K562 (cell line): ENCODE measurements around the gene SNX20.

ENCODE experiments used
- BRF1 ChIP-seq: IDR thresholded peaks from 3 replicates; pipeline ENCODE4 v1.6.1; 2011; ENCODE audit warnings: borderline replicate concordance, mild to moderate bottlenecking; ENCODE audit not compliant: insufficient read length; ENCODE audit errors: extremely low read depth
- CBFB ChIP-seq: sonication (generic); formaldehyde crosslinking; IDR thresholded peaks from 2 replicates; pipeline ENCODE4 v1.4.0; 2020; ENCODE audit warnings: mild to moderate bottlenecking, missing genetic modification reagents
- GTF2A2 ChIP-seq: IDR thresholded peaks from 2 replicates; pipeline ENCODE4 v1.6.1; 2016; ENCODE audit warnings: mild to moderate bottlenecking, missing genetic modification characterization, missing compliant biosample characterization
- HLTF ChIP-seq: fragments of 450-650 bp; IDR thresholded peaks from 2 replicates; pipeline ENCODE4 v1.6.1; 2016
- JUND ChIP-seq, 2 experiments: IDR thresholded peaks; 2 replicates in 1 of 2; 3 replicates in 1 of 2; pipeline ENCODE4 v1.6.1; 2011; ENCODE audit warnings: borderline replicate concordance in 2 of 2, low read depth in 2 of 2, low read length in 2 of 2, improper control_type of control experiment in 1 of 2, missing biosample characterization in 1 of 2, missing genetic modification characterization in 1 of 2, missing genetic modification reagents in 1 of 2
- POLR2A ChIP-seq: fragments of 450-650 bp; conservative IDR thresholded peaks from 2 replicates; pipeline ENCODE4 v1.6.1; 2016
- POU5F1 ChIP-seq: fragments of 150-350 bp; IDR thresholded peaks from 2 replicates; pipeline ENCODE4 v1.6.1; 2014; ENCODE audit warnings: borderline replicate concordance, low read length, low read depth, mild to moderate bottlenecking; ENCODE audit not compliant: partially characterized antibody
- RNF219 ChIP-seq: fragments of 250-450 bp; sonication (Bioruptor Pico); IDR thresholded peaks from 2 replicates; pipeline ENCODE4 v1.5.0; 2022; ENCODE audit warnings: mild to moderate bottlenecking
- ZNF175 ChIP-seq: fragments of 200-800 bp; sonication (Bioruptor generic); IDR thresholded peaks from 2 replicates; pipeline ENCODE4 v1.6.1; 2016; ENCODE audit warnings: low read depth, mild to moderate bottlenecking, missing genetic modification characterization, missing compliant biosample characterization
- ZNF324 ChIP-seq: fragments of 250-450 bp; sonication (Bioruptor Pico); IDR thresholded peaks from 2 replicates; pipeline ENCODE4 v1.4.0; 2020; ENCODE audit warnings: mild to moderate bottlenecking
- ZNF408 ChIP-seq: fragments of 250-450 bp; sonication (Bioruptor Pico); IDR thresholded peaks from 2 replicates; pipeline ENCODE4 v1.4.0; 2020; ENCODE audit warnings: low read depth, mild to moderate bottlenecking, moderate library complexity
- TF ChIP-seq, protein P1 (sequence below): fragments of 450-650 bp; IDR thresholded peaks from 2 replicates; pipeline ENCODE4 v1.7.0; 2016; ENCODE audit warnings: borderline replicate concordance
- TF ChIP-seq, protein P2 (sequence below), 3 experiments: IDR thresholded peaks in 2 of 3; conservative IDR thresholded peaks in 1 of 3; 2 replicates each; pipeline ENCODE4 v1.5.1; 2011 to 2012; ENCODE audit warnings: low read length in 3 of 3, mild to moderate bottlenecking in 3 of 3, control low read depth in 2 of 3, improper control_type of control experiment in 1 of 3, inconsistent platforms in 1 of 3, low read depth in 1 of 3, mixed read lengths in 1 of 3, moderate library complexity in 1 of 3; ENCODE audit not compliant: insufficient read depth in 2 of 3

GRCh38 chr16:50635505-50636392, 45.4 kb downstream of the SNX20 start:
- TF ChIP-seq POU5F1 = no peak
- no peak for TF ChIP-seq BRF1
- TF ChIP-seq RNF219 (CRISPR knock-in tag) = no peak
- TF ChIP-seq GTF2A2 (tag) = no peak
- TF ChIP-seq, protein P1, sequence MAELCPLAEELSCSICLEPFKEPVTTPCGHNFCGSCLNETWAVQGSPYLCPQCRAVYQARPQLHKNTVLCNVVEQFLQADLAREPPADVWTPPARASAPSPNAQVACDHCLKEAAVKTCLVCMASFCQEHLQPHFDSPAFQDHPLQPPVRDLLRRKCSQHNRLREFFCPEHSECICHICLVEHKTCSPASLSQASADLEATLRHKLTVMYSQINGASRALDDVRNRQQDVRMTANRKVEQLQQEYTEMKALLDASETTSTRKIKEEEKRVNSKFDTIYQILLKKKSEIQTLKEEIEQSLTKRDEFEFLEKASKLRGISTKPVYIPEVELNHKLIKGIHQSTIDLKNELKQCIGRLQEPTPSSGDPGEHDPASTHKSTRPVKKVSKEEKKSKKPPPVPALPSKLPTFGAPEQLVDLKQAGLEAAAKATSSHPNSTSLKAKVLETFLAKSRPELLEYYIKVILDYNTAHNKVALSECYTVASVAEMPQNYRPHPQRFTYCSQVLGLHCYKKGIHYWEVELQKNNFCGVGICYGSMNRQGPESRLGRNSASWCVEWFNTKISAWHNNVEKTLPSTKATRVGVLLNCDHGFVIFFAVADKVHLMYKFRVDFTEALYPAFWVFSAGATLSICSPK = no peak
- no peak for TF ChIP-seq HLTF
- TF ChIP-seq CBFB (CRISPR knock-in tag) = no peak
- TF ChIP-seq JUND (IDR thresholded peaks at IDR 0.05; ENCODE audit: borderline replicate concordance, low read depth, low read length) = no peak
- no peak for TF ChIP-seq JUND (tag; IDR thresholded peaks at IDR 0.05; ENCODE audit: borderline replicate concordance, low read depth, low read length)
- no peak for TF ChIP-seq POLR2A
- TF ChIP-seq, protein P2, sequence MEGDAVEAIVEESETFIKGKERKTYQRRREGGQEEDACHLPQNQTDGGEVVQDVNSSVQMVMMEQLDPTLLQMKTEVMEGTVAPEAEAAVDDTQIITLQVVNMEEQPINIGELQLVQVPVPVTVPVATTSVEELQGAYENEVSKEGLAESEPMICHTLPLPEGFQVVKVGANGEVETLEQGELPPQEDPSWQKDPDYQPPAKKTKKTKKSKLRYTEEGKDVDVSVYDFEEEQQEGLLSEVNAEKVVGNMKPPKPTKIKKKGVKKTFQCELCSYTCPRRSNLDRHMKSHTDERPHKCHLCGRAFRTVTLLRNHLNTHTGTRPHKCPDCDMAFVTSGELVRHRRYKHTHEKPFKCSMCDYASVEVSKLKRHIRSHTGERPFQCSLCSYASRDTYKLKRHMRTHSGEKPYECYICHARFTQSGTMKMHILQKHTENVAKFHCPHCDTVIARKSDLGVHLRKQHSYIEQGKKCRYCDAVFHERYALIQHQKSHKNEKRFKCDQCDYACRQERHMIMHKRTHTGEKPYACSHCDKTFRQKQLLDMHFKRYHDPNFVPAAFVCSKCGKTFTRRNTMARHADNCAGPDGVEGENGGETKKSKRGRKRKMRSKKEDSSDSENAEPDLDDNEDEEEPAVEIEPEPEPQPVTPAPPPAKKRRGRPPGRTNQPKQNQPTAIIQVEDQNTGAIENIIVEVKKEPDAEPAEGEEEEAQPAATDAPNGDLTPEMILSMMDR (IDR thresholded peaks at IDR 0.05 in 2 of 3, conservative IDR thresholded peaks at IDR 0.05 in 1 of 3; ENCODE audit: insufficient read depth in 2 of 3, low read depth in 1 of 3, low read length in 3 of 3) = no peak
- TF ChIP-seq ZNF324 = no peak
- no peak for TF ChIP-seq ZNF175 (CRISPR knock-in tag)
- no peak for TF ChIP-seq ZNF408 (CRISPR knock-in tag)
